MM.1S (cell line): Measurements from ENCODE around the gene SPDL1.
A peak's percentile ranks its signal among the peaks of the same experiment; 100 is the strongest.

Experiments
- DNase-seq: peaks from one replicate; pipeline ENCODE4 v3.0.0-alpha.2; 2015
- H2AFZ ChIP-seq: fragments of 300-600 bp; sonication (generic); 2 replicates; pipeline ENCODE4 v1.6.0; 2016; ENCODE audit warnings: antibody characterized with exemption, low read length
- H3F3A ChIP-seq: fragments of 300-600 bp; sonication (generic); 2 replicates; pipeline ENCODE4 v1.6.1; 2016; ENCODE audit warnings: mild to moderate bottlenecking, antibody characterized with exemption, low read length, moderate library complexity, mixed read lengths; ENCODE audit not compliant: insufficient read depth
- H3K27ac ChIP-seq: fragments of 300-600 bp; sonication (generic); 2 replicates; pipeline ENCODE4 v1.5.1; 2016; ENCODE audit warnings: mild to moderate bottlenecking, low read length
- H3K27me3 ChIP-seq: fragments of 300-600 bp; sonication (generic); replicated peaks from 2 replicates; pipeline ENCODE4 v1.6.0; 2016; ENCODE audit warnings: low read length; ENCODE audit not compliant: insufficient read depth
- H3K36me3 ChIP-seq: fragments of 300-600 bp; sonication (generic); replicated peaks from 2 replicates; pipeline ENCODE4 v1.6.1; 2016; ENCODE audit warnings: mild to moderate bottlenecking, low read length, mixed read lengths; ENCODE audit not compliant: insufficient read depth
- H3K4me1 ChIP-seq: fragments of 300-600 bp; sonication (generic); 2 replicates; pipeline ENCODE4 v1.6.1; 2016; ENCODE audit warnings: low read length, mixed read lengths
- H3K4me2 ChIP-seq: fragments of 300-600 bp; sonication (generic); 2 replicates; pipeline ENCODE4 v1.6.0; 2016; ENCODE audit warnings: low read depth, low read length
- H3K4me3 ChIP-seq: fragments of 300-600 bp; sonication (generic); 2 replicates; pipeline ENCODE4 v1.5.1; 2016; ENCODE audit warnings: low read length, mixed read lengths
- H3K79me2 ChIP-seq: fragments of 300-600 bp; sonication (generic); 2 replicates; pipeline ENCODE4 v1.6.1; 2016; ENCODE audit warnings: mixed run types, low read length, mixed read lengths
- H3K9ac ChIP-seq: fragments of 300-600 bp; sonication (generic); 2 replicates; pipeline ENCODE4 v1.6.1; 2016; ENCODE audit warnings: low read length, mixed read lengths
- H3K9me2 ChIP-seq: fragments of 300-600 bp; sonication (generic); replicated peaks from 2 replicates; pipeline ENCODE4 v1.6.1; 2016; ENCODE audit warnings: mild to moderate bottlenecking, low read length, mixed read lengths; ENCODE audit not compliant: insufficient read depth
- H3K9me3 ChIP-seq: fragments of 300-600 bp; sonication (generic); replicated peaks from 2 replicates; pipeline ENCODE4 v1.6.1; 2016; ENCODE audit warnings: mild to moderate bottlenecking, low read length, mixed read lengths; ENCODE audit not compliant: insufficient read depth
- H4K20me1 ChIP-seq: fragments of 300-600 bp; sonication (generic); 2 replicates; pipeline ENCODE4 v1.6.1; 2016; ENCODE audit warnings: mild to moderate bottlenecking, low read length, moderate library complexity, mixed read lengths; ENCODE audit not compliant: insufficient read depth
- CTCF ChIP-seq: fragments of 300-600 bp; sonication (generic); IDR thresholded peaks from 2 replicates; pipeline ENCODE4 v1.5.1; 2016; ENCODE audit warnings: antibody characterized with exemption, low read length, mixed read lengths
- EZH2 ChIP-seq: fragments of 300-600 bp; sonication (generic); optimal IDR thresholded peaks from 2 replicates; pipeline ENCODE3; 2017; ENCODE audit warnings: low read depth, mild to moderate bottlenecking, antibody characterized with exemption, low read length, mixed read lengths
- EZH2phosphoT487 ChIP-seq: fragments of 300-600 bp; sonication (generic); IDR thresholded peaks from 2 replicates; pipeline ENCODE4 v1.6.1; 2018; ENCODE audit warnings: antibody characterized with exemption, low read length

SPDL1 gene

GRCh38 chr5:169581580-169582227 is 1.9 kb upstream of the SPDL1 start:
- Histone ChIP-seq H3F3A (no peaks in the 10 kb centered on the region), H3K4me1 (no peaks in the 10 kb centered on the region), H3K4me3 (no peak overlapping the region), H3K9ac (no peak overlapping the region), H3K36me3 (no peaks in the 10 kb centered on the region), H3K27me3 (no peaks in the 10 kb centered on the region), H2AFZ (no peak overlapping the region), H4K20me1 (no peaks in the 10 kb centered on the region), H3K9me2 (no peaks in the 10 kb centered on the region), H3K79me2 (peaks cover 26% of the 10 kb centered on the region), H3K4me2 (no peak overlapping the region), H3K9me3 (no peaks in the 10 kb centered on the region), H3K27ac (no peak overlapping the region)
- TF ChIP-seq EZH2phosphoT487 (no peak), EZH2 (no peak), CTCF (peak; percentile 82)
- DNase-seq, result peak; percentile 70

- no peaks in the 10 kb centered on the region for H3K27me3 ChIP-seq
- H3K79me2 ChIP-seq, result peaks cover 26% of the 10 kb centered on the region
- no peaks in the 10 kb centered on the region for H3K4me1 ChIP-seq
- H3K4me3 ChIP-seq, result peak overlapping the region; percentile 87
- H2AFZ ChIP-seq, result peak overlapping the region; percentile 91
- no peaks in the 10 kb centered on the region for H4K20me1 ChIP-seq
- no peak for DNase-seq
- no peaks in the 10 kb centered on the region for H3K9me3 ChIP-seq
- H3K36me3 ChIP-seq, result no peaks in the 10 kb centered on the region
- H3K4me2 ChIP-seq, result peak overlapping the region; percentile 79
- H3K27ac ChIP-seq, result no peak overlapping the region
- TF ChIP-seq EZH2phosphoT487 (no peak), CTCF (no peak), EZH2 (no peak)
- H3F3A ChIP-seq, result no peaks in the 10 kb centered on the region
- H3K9ac ChIP-seq, result peak overlapping the region; percentile 83; the same call in 1 of the 2 replicates
- no peaks in the 10 kb centered on the region for H3K9me2 ChIP-seq
Measured at GRCh38 chr5:169583101-169583423, 511 bp upstream of the SPDL1 start.

- Histone ChIP-seq H3K4me3 (0 out of 2 replicates have a peak overlapping the region, but pooled peaks have one; percentile 87), H3K4me2 (peak overlapping the region; percentile 48; the same call in 1 of the 2 replicates), H3K79me2 (peaks cover 26% of the 10 kb centered on the region), H3K9ac (no peak overlapping the region), H3K27ac (no peak overlapping the region), H3K9me3 (no peaks in the 10 kb centered on the region), H2AFZ (no peak overlapping the region), H3K9me2 (no peaks in the 10 kb centered on the region), H3K27me3 (no peaks in the 10 kb centered on the region), H3K4me1 (no peaks in the 10 kb centered on the region), H3K36me3 (0 out of 2 replicates have a peak, but pooled peaks cover 5% of the 10 kb centered on the region), H4K20me1 (no peaks in the 10 kb centered on the region), H3F3A (no peaks in the 10 kb centered on the region)
- TF ChIP-seq EZH2phosphoT487 (no peak), EZH2 (no peak), CTCF (no peak)
- no peak for DNase-seq
Measured at GRCh38 chr5:169584998-169585451, 1.5 kb downstream of the SPDL1 start.
